KMS-11 (cell line): Measurements from ENCODE around the gene LIMS2.

Experiments used
- H2AFZ ChIP-seq: fragments of 200-600 bp; sonication (generic); 2 replicates; pipeline ENCODE4 v1.6.1; 2016; ENCODE audit warnings: antibody characterized with exemption, mixed run types, low read depth
- H3K27ac ChIP-seq: fragments of 200-600 bp; sonication (generic); 2 replicates; pipeline ENCODE4 v1.6.1; 2016; ENCODE audit warnings: mild to moderate bottlenecking, mixed run types
- H3K27me3 ChIP-seq: fragments of 200-600 bp; sonication (generic); 2 replicates; pipeline ENCODE4 v1.6.1; 2017; ENCODE audit warnings: mild to moderate bottlenecking, low read depth, mixed run types, moderate library complexity; ENCODE audit not compliant: insufficient read depth
- H3K36me3 ChIP-seq: fragments of 200-600 bp; sonication (generic); 2 replicates; pipeline ENCODE4 v1.6.1; 2017; ENCODE audit warnings: mild to moderate bottlenecking, mixed run types; ENCODE audit not compliant: insufficient read depth
- H3K4me1 ChIP-seq: fragments of 200-600 bp; sonication (generic); 2 replicates; pipeline ENCODE4 v1.6.1; 2016; ENCODE audit warnings: mild to moderate bottlenecking, low read depth, mixed run types; ENCODE audit not compliant: poor library complexity, severe bottlenecking
- H3K4me2 ChIP-seq: fragments of 200-600 bp; sonication (generic); 2 replicates; pipeline ENCODE4 v1.7.0; 2016; ENCODE audit warnings: mild to moderate bottlenecking, mixed run types
- H3K4me3 ChIP-seq: fragments of 200-600 bp; sonication (generic); IDR thresholded peaks from 2 replicates; pipeline ENCODE4 v1.6.1; 2017; ENCODE audit warnings: low read depth, low read length, mixed read lengths; ENCODE audit not compliant: insufficient read depth
- H3K79me2 ChIP-seq: fragments of 200-600 bp; sonication (generic); 2 replicates; pipeline ENCODE4 v1.6.1; 2016; ENCODE audit warnings: low read depth, mixed run types; ENCODE audit not compliant: insufficient read depth
- H3K9ac ChIP-seq: fragments of 200-600 bp; sonication (generic); 2 replicates; pipeline ENCODE4 v1.6.1; 2016; ENCODE audit warnings: mild to moderate bottlenecking, mixed run types
- H4K20me1 ChIP-seq: fragments of 200-600 bp; sonication (generic); 2 replicates; pipeline ENCODE4 v1.6.1; 2016; ENCODE audit warnings: mild to moderate bottlenecking, mixed run types; ENCODE audit not compliant: insufficient read depth
- TF ChIP-seq, protein P1 (sequence below): fragments of 200-600 bp; sonication (generic); conservative IDR thresholded peaks from 2 replicates; pipeline ENCODE4 v1.6.1; 2017; ENCODE audit warnings: low read depth, mild to moderate bottlenecking, antibody characterized with exemption, low read length, moderate library complexity, mixed read lengths

Gene LIMS2

DNA sequence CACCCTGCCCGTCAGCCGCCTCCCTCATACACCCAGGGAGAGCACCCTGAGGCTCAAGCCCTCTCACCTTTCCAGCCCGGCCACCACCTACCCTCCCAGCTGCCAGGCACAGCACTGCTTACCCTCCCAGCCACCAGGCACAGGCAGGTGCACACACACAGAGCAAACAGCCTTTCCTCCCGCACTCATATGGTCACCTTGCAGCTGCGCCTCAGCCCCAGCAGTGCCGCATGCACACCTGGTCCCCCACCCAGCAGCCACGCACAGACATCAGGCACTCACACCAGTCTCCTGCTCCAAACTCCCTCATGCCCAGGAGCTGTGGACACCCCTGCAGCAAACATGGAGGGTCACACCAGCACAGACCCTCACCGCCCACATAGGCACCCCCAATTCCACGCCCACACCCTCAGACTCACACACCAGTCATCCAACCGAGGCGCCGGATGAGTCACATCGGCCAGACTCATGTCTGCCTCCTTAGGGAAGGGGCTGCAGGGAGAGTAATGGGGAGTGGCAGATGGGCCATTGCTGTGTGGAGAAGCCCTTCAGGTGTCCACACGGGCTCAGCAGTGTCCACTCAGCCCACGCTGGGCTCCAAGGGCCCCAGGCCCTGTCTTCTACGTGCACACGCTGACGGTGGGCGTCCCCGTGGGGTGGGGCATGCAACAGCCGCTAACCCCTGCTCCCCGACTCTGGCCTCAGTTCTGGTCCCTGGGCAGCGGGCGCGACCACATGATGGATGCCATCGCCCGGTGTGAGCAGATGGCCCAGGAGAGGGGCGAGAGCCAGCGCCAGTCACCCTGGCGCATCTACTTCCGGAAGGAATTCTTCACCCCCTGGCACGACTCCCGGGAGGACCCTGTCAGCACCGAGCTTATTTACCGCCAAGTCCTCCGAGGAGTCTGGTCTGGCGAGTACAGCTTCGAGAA, 51.7 kb downstream of the LIMS2 start:
- Histone ChIP-seq H3K4me2 (no peak overlapping the region), H3K27me3 (no peaks in the 10 kb centered on the region; the same call in 1 of the 2 replicates), H3K36me3 (no peaks in the 10 kb centered on the region), H3K9ac (no peak overlapping the region), H3K4me1 (no peaks in the 10 kb centered on the region), H2AFZ (no peak overlapping the region), H4K20me1 (no peaks in the 10 kb centered on the region), H3K27ac (no peak overlapping the region), H3K4me3 (no peak overlapping the region), H3K79me2 (no peaks in the 10 kb centered on the region)
- TF ChIP-seq, protein P1, sequence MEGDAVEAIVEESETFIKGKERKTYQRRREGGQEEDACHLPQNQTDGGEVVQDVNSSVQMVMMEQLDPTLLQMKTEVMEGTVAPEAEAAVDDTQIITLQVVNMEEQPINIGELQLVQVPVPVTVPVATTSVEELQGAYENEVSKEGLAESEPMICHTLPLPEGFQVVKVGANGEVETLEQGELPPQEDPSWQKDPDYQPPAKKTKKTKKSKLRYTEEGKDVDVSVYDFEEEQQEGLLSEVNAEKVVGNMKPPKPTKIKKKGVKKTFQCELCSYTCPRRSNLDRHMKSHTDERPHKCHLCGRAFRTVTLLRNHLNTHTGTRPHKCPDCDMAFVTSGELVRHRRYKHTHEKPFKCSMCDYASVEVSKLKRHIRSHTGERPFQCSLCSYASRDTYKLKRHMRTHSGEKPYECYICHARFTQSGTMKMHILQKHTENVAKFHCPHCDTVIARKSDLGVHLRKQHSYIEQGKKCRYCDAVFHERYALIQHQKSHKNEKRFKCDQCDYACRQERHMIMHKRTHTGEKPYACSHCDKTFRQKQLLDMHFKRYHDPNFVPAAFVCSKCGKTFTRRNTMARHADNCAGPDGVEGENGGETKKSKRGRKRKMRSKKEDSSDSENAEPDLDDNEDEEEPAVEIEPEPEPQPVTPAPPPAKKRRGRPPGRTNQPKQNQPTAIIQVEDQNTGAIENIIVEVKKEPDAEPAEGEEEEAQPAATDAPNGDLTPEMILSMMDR: no peak

DNA sequence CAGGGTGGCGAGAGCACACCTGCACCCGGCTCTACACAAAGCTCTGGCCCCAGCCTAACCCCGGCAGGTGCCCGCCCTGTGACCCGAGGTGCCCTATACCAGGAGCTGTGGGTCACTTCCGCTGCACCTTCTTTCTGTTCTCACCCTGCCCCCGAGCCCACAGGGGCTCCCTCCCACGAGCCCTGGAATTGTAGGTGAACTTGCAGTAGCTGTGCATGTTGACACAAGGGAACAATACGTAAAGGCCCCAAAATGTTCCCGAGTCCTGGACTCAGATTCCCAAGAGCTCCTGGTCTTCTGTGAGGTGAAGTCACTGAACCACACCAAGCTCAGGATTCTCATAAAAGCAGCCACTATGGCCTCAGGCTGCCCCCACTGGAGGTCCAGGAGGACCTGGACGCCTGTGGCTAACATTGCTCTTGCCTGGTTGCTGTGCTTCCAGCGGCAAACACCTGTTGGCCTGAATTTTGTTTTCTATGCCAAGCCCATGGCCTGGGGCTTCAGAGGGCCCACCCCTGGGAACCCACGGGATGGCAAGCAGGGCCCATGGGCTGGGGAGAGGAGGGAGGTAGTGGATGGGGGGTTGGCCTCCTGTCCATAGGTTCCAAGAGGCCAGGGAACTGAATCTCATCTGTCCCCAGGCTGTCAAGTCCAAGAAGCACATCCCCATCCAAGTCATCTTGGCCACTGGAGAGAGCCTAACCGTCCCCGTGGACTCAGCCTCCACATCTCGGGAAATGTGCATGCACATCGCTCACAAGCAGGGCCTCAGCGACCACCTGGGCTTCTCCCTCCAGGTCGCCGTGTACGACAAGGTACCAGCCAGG, 52.6 kb downstream of the LIMS2 start:
- H4K20me1 ChIP-seq: no peaks in the 10 kb centered on the region
- H3K27me3 ChIP-seq: no peaks in the 10 kb centered on the region; the same call in 1 of the 2 replicates
- H3K9ac ChIP-seq: no peak overlapping the region
- no peaks in the 10 kb centered on the region for H3K4me1 ChIP-seq
- no peak overlapping the region for H3K27ac ChIP-seq
- H3K4me3 ChIP-seq: no peak overlapping the region
- H2AFZ ChIP-seq: no peak overlapping the region
- H3K4me2 ChIP-seq: no peak overlapping the region
- H3K36me3 ChIP-seq: no peaks in the 10 kb centered on the region
- H3K79me2 ChIP-seq: no peaks in the 10 kb centered on the region
- TF ChIP-seq, protein P1: no peak

DNA sequence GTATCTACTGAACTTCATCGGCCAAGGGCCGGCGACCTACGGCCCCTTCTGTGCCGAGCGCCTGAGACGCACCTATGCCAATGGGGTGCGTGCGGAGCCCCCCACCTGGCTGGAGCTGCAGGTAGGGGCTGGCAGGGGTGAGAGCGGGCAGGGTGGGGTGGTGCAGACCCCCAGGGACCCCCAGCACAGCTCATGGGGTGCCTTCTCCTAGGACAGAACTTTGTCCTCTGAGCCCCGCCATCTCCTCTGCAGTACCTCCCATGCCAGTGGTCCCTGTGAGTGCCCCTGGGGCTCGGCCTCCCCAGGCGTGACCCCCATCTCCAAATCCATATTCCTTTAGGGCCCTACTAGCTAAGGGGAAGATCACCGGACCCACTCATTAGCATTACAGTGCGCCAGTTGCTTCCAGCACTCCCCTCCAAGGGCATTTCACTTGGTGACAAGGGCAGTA, 53.3 kb downstream of the LIMS2 start:
- Histone ChIP-seq H3K36me3 (no peaks in the 10 kb centered on the region), H3K4me1 (no peaks in the 10 kb centered on the region), H2AFZ (no peak overlapping the region), H3K4me2 (no peak overlapping the region), H3K27ac (no peak overlapping the region), H3K79me2 (no peaks in the 10 kb centered on the region), H4K20me1 (no peaks in the 10 kb centered on the region), H3K4me3 (no peak overlapping the region), H3K27me3 (no peaks in the 10 kb centered on the region; the same call in 1 of the 2 replicates), H3K9ac (no peak overlapping the region)
- TF ChIP-seq, protein P1: no peak

DNA sequence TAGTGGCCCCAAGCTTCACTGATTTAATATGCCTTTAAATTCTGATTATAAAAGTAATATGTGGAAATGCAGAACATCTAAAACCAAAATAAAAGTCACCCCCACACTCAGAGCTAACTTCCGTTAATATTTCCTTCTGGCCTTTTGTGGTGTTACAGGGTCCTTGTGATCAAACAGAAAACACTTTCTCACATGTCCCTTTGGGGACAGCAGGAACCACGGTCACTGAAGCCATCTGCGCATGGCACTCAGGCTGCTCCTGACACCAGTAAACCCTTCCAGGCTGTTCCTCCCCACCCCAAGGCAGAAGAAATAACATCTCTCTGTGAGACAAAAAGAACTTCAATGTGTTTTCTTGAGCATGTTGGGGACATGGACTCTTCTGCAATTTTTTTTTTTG, 54.5 kb downstream of the LIMS2 start:
- Histone ChIP-seq H3K36me3 (no peaks in the 10 kb centered on the region), H3K9ac (no peak overlapping the region), H2AFZ (no peak overlapping the region), H3K4me3 (no peak overlapping the region), H3K79me2 (no peaks in the 10 kb centered on the region), H3K27me3 (no peaks in the 10 kb centered on the region; the same call in 1 of the 2 replicates), H3K4me1 (no peaks in the 10 kb centered on the region), H3K4me2 (no peak overlapping the region), H4K20me1 (no peaks in the 10 kb centered on the region), H3K27ac (no peak overlapping the region)
- TF ChIP-seq, protein P1: no peak
